Activated CD4-positive, CD25-positive, alpha-beta regulatory T cell treated with anti-CD3 and anti-CD28 coated beads, Interleukin-2, amount 50 U/mL, for 72 hours (primary cell): Measurements from ENCODE around the gene TTLL10.

Experiments used
- DNase-seq: peaks from one replicate; pipeline ENCODE4 v3.0.0; 2021

TTLL10 gene

GRCh38 chr1:1160281-1160930 lies 13.3 kb upstream of the TTLL10 start:
- DNase-seq: no peak

- DNase-seq: no peak
These were observed 12.5 kb upstream of the TTLL10 start for GRCh38 chr1:1161078-1161682.

- DNase-seq: no peak
These were observed 12.0 kb upstream of the TTLL10 start for GRCh38 chr1:1161683-1162079.

- DNase-seq: no peak
These were observed 10.8 kb upstream of the TTLL10 start for GRCh38 chr1:1162597-1163537.

GRCh38 chr1:1163538-1164070 lies 10.1 kb upstream of the TTLL10 start:
- no peak for DNase-seq

GRCh38 chr1:1164361-1164700 lies 9.3 kb upstream of the TTLL10 start:
- no peak for DNase-seq

- no peak for DNase-seq
These were observed 8.8 kb upstream of the TTLL10 start for GRCh38 chr1:1164701-1165451.

- DNase-seq: no peak
These were observed 8.2 kb upstream of the TTLL10 start for GRCh38 chr1:1165485-1165884.

GRCh38 chr1:1165900-1166421 lies 7.7 kb upstream of the TTLL10 start:
- no peak for DNase-seq

GRCh38 chr1:1166642-1167397 lies 6.9 kb upstream of the TTLL10 start:
- DNase-seq: no peak

- no peak for DNase-seq
These were observed 6.3 kb upstream of the TTLL10 start for GRCh38 chr1:1167398-1167821.

GRCh38 chr1:1167841-1168450 lies 5.7 kb upstream of the TTLL10 start:
- no peak for DNase-seq

- DNase-seq: no peak
These were observed 4.9 kb upstream of the TTLL10 start for GRCh38 chr1:1168451-1169411.

GRCh38 chr1:1169429-1170214 lies 4.1 kb upstream of the TTLL10 start:
- no peak for DNase-seq

- DNase-seq: no peak
These were observed 3.2 kb upstream of the TTLL10 start for GRCh38 chr1:1170215-1171091.

GRCh38 chr1:1171161-1171545 lies 2.5 kb upstream of the TTLL10 start:
- DNase-seq: no peak

GRCh38 chr1:1171546-1172340 lies 1.9 kb upstream of the TTLL10 start:
- DNase-seq: no peak
